WTC11 (cell line): ENCODE results near the gene MSI2. TPM values are rescaled to one million over a fixed set of nuclear protein-coding genes. Genes with fewer than 3 reads are reported as not detected.

Source experiments
- ATAC-seq: fragments of 200-7000 bp; cut with Tn5 transposase; 2 replicates; pipeline ENCODE4 v1.10.0; 2021; ENCODE audit warnings: mild to moderate bottlenecking, moderate library complexity
- CTCF ChIA-PET: fragments of 300-600 bp; sonication (Branson Sonifier 250); formaldehyde crosslinking; loops from one replicate; lab custom pipeline; 2021; ENCODE audit warnings: antibody characterized with exemption; lab: Charles Lee
- POLR2A ChIA-PET: fragments of 350-600 bp; sonication (Branson Sonifier 250); formaldehyde crosslinking; loops from one replicate; lab custom pipeline; 2021; ENCODE audit warnings: antibody characterized with exemption; lab: Charles Lee
- DNase-seq: peaks from one replicate; pipeline ENCODE4 v3.0.0; 2021; ENCODE audit warnings: low spot score
- H3K27ac Mint-ChIP-seq: 2 replicates; pipeline ENCODE4 v1.8.0; 2021; ENCODE audit warnings: mixed read lengths
- H3K27me3 Mint-ChIP-seq: 2 replicates; pipeline ENCODE4 v1.8.0; 2021; ENCODE audit warnings: low read depth, mild to moderate bottlenecking, moderate library complexity, mixed read lengths
- H3K36me3 Mint-ChIP-seq: 2 replicates; pipeline ENCODE4 v1.8.0; 2021; ENCODE audit warnings: mixed read lengths
- H3K4me1 Mint-ChIP-seq: 2 replicates; pipeline ENCODE4 v1.8.0; 2022; ENCODE audit warnings: mixed read lengths
- H3K4me3 Mint-ChIP-seq: 2 replicates; pipeline ENCODE4 v1.8.0; 2021; ENCODE audit warnings: mild to moderate bottlenecking, moderate library complexity, mixed read lengths
- H3K9me3 Mint-ChIP-seq: 2 replicates; pipeline ENCODE4 v1.8.0; 2021; ENCODE audit warnings: mixed read lengths
- ATF1 ChIP-seq: sonication (generic); formaldehyde crosslinking; IDR thresholded peaks from 2 replicates; pipeline ENCODE4 v1.8.1; 2023; ENCODE audit warnings: mild to moderate bottlenecking, moderate library complexity, missing genetic modification reagents
- CBFB ChIP-seq: sonication (generic); formaldehyde crosslinking; IDR thresholded peaks from 2 replicates; pipeline ENCODE4 v1.8.1; 2022; ENCODE audit warnings: mild to moderate bottlenecking, low read depth, missing genetic modification reagents
- CREM ChIP-seq: sonication (generic); formaldehyde crosslinking; IDR thresholded peaks from 2 replicates; pipeline ENCODE4 v1.8.1; 2022; ENCODE audit warnings: mild to moderate bottlenecking, missing genetic modification reagents, moderate library complexity
- EMX1 ChIP-seq: fragments of 250-450 bp; sonication (Bioruptor Pico); IDR thresholded peaks from 2 replicates; pipeline ENCODE4 v1.8.0; 2021; ENCODE audit warnings: mild to moderate bottlenecking
- ETV6 ChIP-seq: sonication (generic); formaldehyde crosslinking; IDR thresholded peaks from 2 replicates; pipeline ENCODE4 v1.8.1; 2022; ENCODE audit warnings: mild to moderate bottlenecking, missing genetic modification reagents
- GTF2I ChIP-seq: fragments of 250-450 bp; sonication (Bioruptor Pico); conservative IDR thresholded peaks from 2 replicates; pipeline ENCODE4 v1.4.0; 2021; ENCODE audit warnings: mild to moderate bottlenecking
- HMGA2 ChIP-seq: fragments of 250-450 bp; sonication (Bioruptor Pico); IDR thresholded peaks from 2 replicates; pipeline ENCODE4 v1.4.0; 2021; ENCODE audit warnings: mild to moderate bottlenecking, moderate library complexity
- JAZF1 ChIP-seq: fragments of 250-450 bp; sonication (Bioruptor Pico); IDR thresholded peaks from 2 replicates; pipeline ENCODE4 v1.9.0; 2021; ENCODE audit warnings: moderate library complexity, mild to moderate bottlenecking, inconsistent platforms
- NFATC4 ChIP-seq: fragments of 250-450 bp; sonication (Bioruptor Pico); IDR thresholded peaks from 2 replicates; pipeline ENCODE4 v1.9.0; 2021; ENCODE audit warnings: mild to moderate bottlenecking
- NFE2L1 ChIP-seq: sonication (generic); formaldehyde crosslinking; IDR thresholded peaks from 2 replicates; pipeline ENCODE4 v1.8.1; 2023; ENCODE audit warnings: missing genetic modification reagents
- NFYB ChIP-seq: sonication (generic); formaldehyde crosslinking; conservative IDR thresholded peaks from 2 replicates; pipeline ENCODE4 v1.8.0; 2022; ENCODE audit warnings: low read depth, missing genetic modification reagents
- NR1H2 ChIP-seq: sonication (generic); formaldehyde crosslinking; IDR thresholded peaks from 2 replicates; pipeline ENCODE4 v1.9.0; 2021; ENCODE audit warnings: mild to moderate bottlenecking, moderate library complexity, missing genetic modification reagents
- NR2C2 ChIP-seq: sonication (generic); formaldehyde crosslinking; IDR thresholded peaks from 2 replicates; pipeline ENCODE4 v1.8.0; 2022; ENCODE audit warnings: mild to moderate bottlenecking, missing genetic modification reagents
- NR3C1 ChIP-seq: sonication (generic); formaldehyde crosslinking; conservative IDR thresholded peaks from 2 replicates; pipeline ENCODE4 v1.8.1; 2023; ENCODE audit warnings: low read depth, mild to moderate bottlenecking, missing genetic modification reagents
- SMAD4 ChIP-seq: sonication (generic); formaldehyde crosslinking; IDR thresholded peaks from 2 replicates; pipeline ENCODE4 v1.8.0; 2022; ENCODE audit warnings: mild to moderate bottlenecking, missing genetic modification reagents
- TEAD1 ChIP-seq: sonication (generic); formaldehyde crosslinking; IDR thresholded peaks from 2 replicates; pipeline ENCODE4 v1.8.0; 2022; ENCODE audit warnings: mild to moderate bottlenecking, missing genetic modification reagents
- TEAD4 ChIP-seq: sonication (generic); formaldehyde crosslinking; IDR thresholded peaks from 2 replicates; pipeline ENCODE4 v1.8.0; 2022; ENCODE audit warnings: mild to moderate bottlenecking, missing genetic modification reagents
- ZNF121 ChIP-seq: sonication (generic); formaldehyde crosslinking; IDR thresholded peaks from 2 replicates; pipeline ENCODE4 v1.8.0; 2023; ENCODE audit warnings: missing genetic modification reagents
- ZNF317 ChIP-seq: sonication (generic); formaldehyde crosslinking; IDR thresholded peaks from 2 replicates; pipeline ENCODE4 v1.8.1; 2023; ENCODE audit warnings: low read depth, mild to moderate bottlenecking, moderate library complexity, missing genetic modification reagents, borderline replicate concordance
- total RNA-seq: library from RNA; stranded (reverse); gene quantifications from 3 replicates; pipeline ENCODE4 v1.2.3, GENCODE V29; 2021
- TF ChIP-seq, protein P1 (sequence below): sonication (generic); formaldehyde crosslinking; IDR thresholded peaks from 2 replicates; pipeline ENCODE4 v1.8.0; 2022; ENCODE audit warnings: missing genetic modification reagents
- TF ChIP-seq, protein P2 (sequence below): sonication (generic); formaldehyde crosslinking; IDR thresholded peaks from 2 replicates; pipeline ENCODE4 v1.8.0; 2023; ENCODE audit warnings: missing genetic modification reagents
- TF ChIP-seq, protein P3 (sequence below): fragments of 250-450 bp; sonication (Bioruptor Pico); IDR thresholded peaks from 2 replicates; pipeline ENCODE4 v1.9.0; 2021; ENCODE audit warnings: moderate library complexity, mild to moderate bottlenecking, inconsistent platforms, borderline replicate concordance
- TF ChIP-seq, protein P4 (sequence below): fragments of 250-450 bp; sonication (Bioruptor Pico); conservative IDR thresholded peaks from 2 replicates; pipeline ENCODE4 v1.9.0; 2021; ENCODE audit warnings: mild to moderate bottlenecking
- TF ChIP-seq, protein P5 (sequence below): sonication (generic); formaldehyde crosslinking; IDR thresholded peaks from 2 replicates; pipeline ENCODE4 v1.8.1; 2023; ENCODE audit warnings: mild to moderate bottlenecking, missing genetic modification reagents, moderate library complexity

MSI2 gene
- total RNA-seq, 1 experiment from 2014 or later, result 82.1 TPM

DNA sequence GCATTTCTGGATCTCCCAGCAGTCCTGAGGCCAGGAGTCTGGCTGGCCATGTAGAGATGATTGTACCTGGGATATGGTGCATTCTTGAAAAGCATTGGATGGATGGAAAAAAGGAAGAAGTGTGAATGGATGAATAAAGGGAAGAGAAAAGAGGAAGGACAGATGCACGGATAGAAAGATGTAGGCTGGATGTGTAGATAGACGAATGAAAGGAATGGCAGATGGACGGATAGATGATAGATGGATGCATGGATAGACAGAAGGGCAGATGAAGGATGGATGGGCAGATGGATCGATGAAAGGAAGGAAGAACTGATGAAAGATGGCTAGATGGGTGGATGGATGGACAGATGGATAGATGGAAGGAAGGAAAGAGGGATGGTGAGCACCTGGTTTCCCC, 210.9 kb downstream of the MSI2 start:
- Mint-ChIP-seq H3K4me3 (no peak overlapping the region), H3K4me1 (peaks cover 83% of the 10 kb centered on the region), H3K27ac (no peak overlapping the region), H3K27me3 (peaks cover 5% of the 10 kb centered on the region), H3K9me3 (no peaks in the 10 kb centered on the region), H3K36me3 (no peaks in the 10 kb centered on the region)
- TF ChIP-seq, protein P1, sequence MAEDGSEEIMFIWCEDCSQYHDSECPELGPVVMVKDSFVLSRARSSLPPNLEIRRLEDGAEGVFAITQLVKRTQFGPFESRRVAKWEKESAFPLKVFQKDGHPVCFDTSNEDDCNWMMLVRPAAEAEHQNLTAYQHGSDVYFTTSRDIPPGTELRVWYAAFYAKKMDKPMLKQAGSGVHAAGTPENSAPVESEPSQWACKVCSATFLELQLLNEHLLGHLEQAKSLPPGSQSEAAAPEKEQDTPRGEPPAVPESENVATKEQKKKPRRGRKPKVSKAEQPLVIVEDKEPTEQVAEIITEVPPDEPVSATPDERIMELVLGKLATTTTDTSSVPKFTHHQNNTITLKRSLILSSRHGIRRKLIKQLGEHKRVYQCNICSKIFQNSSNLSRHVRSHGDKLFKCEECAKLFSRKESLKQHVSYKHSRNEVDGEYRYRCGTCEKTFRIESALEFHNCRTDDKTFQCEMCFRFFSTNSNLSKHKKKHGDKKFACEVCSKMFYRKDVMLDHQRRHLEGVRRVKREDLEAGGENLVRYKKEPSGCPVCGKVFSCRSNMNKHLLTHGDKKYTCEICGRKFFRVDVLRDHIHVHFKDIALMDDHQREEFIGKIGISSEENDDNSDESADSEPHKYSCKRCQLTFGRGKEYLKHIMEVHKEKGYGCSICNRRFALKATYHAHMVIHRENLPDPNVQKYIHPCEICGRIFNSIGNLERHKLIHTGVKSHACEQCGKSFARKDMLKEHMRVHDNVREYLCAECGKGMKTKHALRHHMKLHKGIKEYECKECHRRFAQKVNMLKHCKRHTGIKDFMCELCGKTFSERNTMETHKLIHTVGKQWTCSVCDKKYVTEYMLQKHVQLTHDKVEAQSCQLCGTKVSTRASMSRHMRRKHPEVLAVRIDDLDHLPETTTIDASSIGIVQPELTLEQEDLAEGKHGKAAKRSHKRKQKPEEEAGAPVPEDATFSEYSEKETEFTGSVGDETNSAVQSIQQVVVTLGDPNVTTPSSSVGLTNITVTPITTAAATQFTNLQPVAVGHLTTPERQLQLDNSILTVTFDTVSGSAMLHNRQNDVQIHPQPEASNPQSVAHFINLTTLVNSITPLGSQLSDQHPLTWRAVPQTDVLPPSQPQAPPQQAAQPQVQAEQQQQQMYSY (CRISPR knock-in tag), result no peak
- TF ChIP-seq, protein P2, sequence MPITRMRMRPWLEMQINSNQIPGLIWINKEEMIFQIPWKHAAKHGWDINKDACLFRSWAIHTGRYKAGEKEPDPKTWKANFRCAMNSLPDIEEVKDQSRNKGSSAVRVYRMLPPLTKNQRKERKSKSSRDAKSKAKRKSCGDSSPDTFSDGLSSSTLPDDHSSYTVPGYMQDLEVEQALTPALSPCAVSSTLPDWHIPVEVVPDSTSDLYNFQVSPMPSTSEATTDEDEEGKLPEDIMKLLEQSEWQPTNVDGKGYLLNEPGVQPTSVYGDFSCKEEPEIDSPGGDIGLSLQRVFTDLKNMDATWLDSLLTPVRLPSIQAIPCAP (CRISPR knock-in tag), result no peak
- TF ChIP-seq NR1H2 (CRISPR knock-in tag), result no peak
- no peak for TF ChIP-seq SMAD4 (CRISPR knock-in tag)
- no peak for TF ChIP-seq ZNF317 (CRISPR knock-in tag)
- no peak for TF ChIP-seq CREM (CRISPR knock-in tag)
- POLR2A ChIA-PET, result no interaction called here
- DNase-seq (no peak), ATAC-seq (no peak)
- CTCF ChIA-PET, result interaction anchor here (0.7 to 2.6 kb wide), 3 partner anchors 26 to 316 kb away, joined by 3 to 13 read pairs (median 4); no protein-coding TSS in a partner anchor

DNA sequence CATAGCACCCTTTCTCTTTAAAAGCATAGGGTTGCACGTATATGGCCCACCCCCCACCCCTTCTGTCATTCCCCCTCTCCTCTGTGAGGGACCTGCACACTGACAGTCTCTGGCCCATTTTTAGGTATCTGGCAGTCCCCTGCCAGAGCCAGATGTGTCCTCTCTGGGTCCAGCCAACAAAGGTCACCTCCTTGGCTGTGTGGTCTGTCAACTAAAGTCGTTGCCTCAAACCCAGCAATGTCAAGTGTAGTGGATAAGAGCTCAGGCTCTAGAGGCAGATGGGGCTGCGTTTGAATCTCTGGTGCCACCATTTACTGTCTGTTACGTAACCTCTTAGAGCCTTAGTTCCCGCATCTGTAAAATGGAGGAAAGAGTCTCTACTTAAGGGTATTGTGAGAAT, 211.5 kb downstream of the MSI2 start:
- Mint-ChIP-seq H3K4me1 (peaks cover 86% of the 10 kb centered on the region), H3K9me3 (no peaks in the 10 kb centered on the region), H3K36me3 (no peaks in the 10 kb centered on the region), H3K27ac (peak overlapping the region; percentile 68; the same call in 1 of the 2 replicates), H3K27me3 (peaks cover 5% of the 10 kb centered on the region), H3K4me3 (no peak overlapping the region)
- POLR2A ChIA-PET, result no interaction called here
- ATAC-seq, result no peak
- CTCF ChIA-PET, result no interaction called here
- no peak for TF ChIP-seq NR2C2 (CRISPR knock-in tag)
- no peak for TF ChIP-seq ATF1 (CRISPR knock-in tag)
- no peak for TF ChIP-seq ETV6 (CRISPR knock-in tag)
- no peak for TF ChIP-seq JAZF1 (CRISPR knock-in tag)
- TF ChIP-seq TEAD1 (CRISPR knock-in tag), result no peak
- no peak for TF ChIP-seq TEAD4 (CRISPR knock-in tag)
- TF ChIP-seq CBFB (CRISPR knock-in tag), result no peak
- TF ChIP-seq, protein P3, sequence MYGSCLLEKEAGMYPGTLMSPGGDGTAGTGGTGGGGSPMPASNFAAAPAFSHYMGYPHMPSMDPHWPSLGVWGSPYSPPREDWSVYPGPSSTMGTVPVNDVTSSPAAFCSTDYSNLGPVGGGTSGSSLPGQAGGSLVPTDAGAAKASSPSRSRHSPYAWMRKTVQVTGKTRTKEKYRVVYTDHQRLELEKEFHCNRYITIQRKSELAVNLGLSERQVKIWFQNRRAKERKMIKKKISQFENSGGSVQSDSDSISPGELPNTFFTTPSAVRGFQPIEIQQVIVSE (CRISPR knock-in tag), result no peak
- TF ChIP-seq, protein P4, sequence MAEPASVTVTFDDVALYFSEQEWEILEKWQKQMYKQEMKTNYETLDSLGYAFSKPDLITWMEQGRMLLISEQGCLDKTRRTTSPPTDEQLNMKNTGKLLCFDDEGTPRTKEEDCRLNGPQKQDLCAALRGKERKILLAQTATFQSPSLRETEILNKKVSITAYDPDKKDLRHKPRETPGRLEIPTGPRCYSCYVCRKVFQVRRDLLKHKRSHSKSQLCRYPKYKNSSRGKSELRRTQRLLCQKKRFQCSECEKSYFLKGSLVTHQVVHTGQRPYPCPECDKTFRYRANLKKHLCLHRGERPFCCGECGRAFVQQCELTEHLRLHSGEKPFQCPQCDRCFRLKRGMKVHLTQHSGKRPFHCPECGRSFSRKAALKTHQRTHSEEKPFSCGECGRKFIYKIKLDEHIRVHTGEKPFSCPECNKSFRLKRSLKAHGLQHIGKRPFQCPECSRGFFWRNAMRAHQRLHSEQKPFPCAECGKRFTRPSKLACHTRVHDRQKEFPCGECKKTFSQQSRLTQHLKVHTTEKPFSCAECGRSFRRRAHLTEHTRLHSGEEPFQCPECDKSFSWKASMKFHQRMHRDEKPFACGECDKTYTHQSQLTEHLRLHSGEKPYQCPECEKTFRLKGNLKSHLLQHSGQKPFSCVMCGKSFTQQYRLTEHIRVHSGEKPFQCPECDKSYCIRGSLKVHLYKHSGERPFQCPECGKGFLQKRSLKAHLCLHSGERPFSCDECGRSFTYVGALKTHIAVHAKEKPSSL, result no peak
- TF ChIP-seq NFATC4 (CRISPR knock-in tag), result no peak
- TF ChIP-seq, protein P5, sequence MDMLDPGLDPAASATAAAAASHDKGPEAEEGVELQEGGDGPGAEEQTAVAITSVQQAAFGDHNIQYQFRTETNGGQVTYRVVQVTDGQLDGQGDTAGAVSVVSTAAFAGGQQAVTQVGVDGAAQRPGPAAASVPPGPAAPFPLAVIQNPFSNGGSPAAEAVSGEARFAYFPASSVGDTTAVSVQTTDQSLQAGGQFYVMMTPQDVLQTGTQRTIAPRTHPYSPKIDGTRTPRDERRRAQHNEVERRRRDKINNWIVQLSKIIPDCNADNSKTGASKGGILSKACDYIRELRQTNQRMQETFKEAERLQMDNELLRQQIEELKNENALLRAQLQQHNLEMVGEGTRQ, result no peak
- no peak for TF ChIP-seq HMGA2 (CRISPR knock-in tag)
- TF ChIP-seq ZNF121 (CRISPR knock-in tag), result no peak
- no peak for TF ChIP-seq NFYB (CRISPR knock-in tag)
- no peak for TF ChIP-seq GTF2I (CRISPR knock-in tag)
- TF ChIP-seq EMX1 (CRISPR knock-in tag), result no peak
- TF ChIP-seq NFE2L1 (CRISPR knock-in tag), result no peak
- TF ChIP-seq NR3C1 (CRISPR knock-in tag), result no peak
- DNase-seq, result no peak
